VCaP (cell line): ENCODE measurements around the gene TOP2B.
A peak's percentile ranks its signal among the peaks of the same experiment; 100 is the strongest.

ENCODE experiments used
- H3K27ac ChIP-seq: fragments of 450-650 bp; 2 replicates; pipeline ENCODE4 v1.5.1; 2017
- TF ChIP-seq, protein P1 (sequence below): fragments of 450-650 bp; conservative IDR thresholded peaks from 2 replicates; pipeline ENCODE4 v1.5.1; 2017; ENCODE audit warnings: mild to moderate bottlenecking, moderate library complexity

TOP2B gene

DNA sequence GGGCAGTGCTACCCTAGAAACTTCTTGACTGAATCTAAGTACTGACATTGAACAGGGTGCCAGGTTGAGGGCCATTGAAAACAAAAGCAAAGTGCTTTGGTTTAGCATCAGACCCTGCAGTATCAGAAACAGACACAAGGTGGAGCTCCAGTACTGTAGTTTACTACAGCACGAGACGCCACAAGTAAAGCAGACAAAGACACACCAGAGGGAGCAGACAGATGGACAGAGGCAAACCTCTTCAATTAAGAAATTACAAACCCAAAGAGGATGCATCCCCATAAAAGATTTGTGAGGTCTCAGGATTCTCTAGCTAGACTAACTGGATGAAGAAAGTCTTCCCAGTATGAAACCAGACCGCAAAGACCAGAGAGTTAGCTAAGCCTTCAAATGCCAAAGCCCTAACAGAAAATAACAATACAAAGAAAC, 16.6 kb downstream of the TOP2B start:
- H3K27ac ChIP-seq: peak overlapping the region; percentile 27; the same call in 1 of the 2 replicates
- TF ChIP-seq, protein P1, sequence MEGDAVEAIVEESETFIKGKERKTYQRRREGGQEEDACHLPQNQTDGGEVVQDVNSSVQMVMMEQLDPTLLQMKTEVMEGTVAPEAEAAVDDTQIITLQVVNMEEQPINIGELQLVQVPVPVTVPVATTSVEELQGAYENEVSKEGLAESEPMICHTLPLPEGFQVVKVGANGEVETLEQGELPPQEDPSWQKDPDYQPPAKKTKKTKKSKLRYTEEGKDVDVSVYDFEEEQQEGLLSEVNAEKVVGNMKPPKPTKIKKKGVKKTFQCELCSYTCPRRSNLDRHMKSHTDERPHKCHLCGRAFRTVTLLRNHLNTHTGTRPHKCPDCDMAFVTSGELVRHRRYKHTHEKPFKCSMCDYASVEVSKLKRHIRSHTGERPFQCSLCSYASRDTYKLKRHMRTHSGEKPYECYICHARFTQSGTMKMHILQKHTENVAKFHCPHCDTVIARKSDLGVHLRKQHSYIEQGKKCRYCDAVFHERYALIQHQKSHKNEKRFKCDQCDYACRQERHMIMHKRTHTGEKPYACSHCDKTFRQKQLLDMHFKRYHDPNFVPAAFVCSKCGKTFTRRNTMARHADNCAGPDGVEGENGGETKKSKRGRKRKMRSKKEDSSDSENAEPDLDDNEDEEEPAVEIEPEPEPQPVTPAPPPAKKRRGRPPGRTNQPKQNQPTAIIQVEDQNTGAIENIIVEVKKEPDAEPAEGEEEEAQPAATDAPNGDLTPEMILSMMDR: peak; percentile 93

DNA sequence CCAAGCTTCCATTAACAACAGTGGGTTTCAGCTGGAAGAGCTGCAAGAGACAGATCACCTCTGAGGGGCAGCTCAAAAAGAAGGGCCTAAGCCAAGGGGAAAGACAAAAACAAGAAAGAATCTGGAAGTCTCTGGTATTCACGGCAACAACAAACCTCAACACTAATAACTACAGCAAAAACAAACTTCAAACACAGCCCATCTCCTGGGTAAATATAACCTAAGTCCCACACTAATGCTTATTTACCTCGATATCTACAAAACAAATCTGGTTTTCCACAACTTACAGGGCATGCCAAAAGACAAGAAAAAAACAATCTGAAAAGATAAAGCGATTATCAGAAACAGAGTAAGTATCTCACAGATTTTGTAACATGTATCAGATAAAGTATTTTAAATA, 29.7 kb downstream of the TOP2B start:
- no peak overlapping the region for H3K27ac ChIP-seq
- TF ChIP-seq, protein P1: no peak

DNA sequence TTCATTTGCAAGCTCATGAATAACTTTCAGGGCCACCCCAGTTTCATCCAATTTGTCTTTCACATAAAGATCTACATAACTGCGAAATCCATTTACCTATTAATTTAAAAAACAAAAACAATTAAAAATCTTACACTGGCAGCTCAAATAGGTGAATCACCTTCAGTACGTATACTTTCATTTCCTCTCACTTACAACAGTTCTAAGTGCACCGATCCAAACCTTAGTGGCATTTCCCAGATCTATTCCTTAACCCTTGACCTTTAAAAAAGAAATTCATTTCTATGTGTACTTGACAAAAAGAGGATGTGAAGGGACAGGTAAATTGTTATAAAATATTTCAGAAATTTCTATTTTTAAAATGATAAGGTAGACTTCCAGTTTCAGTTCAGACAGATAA, 30.8 kb downstream of the TOP2B start:
- H3K27ac ChIP-seq: no peak overlapping the region
- TF ChIP-seq, protein P1: no peak

DNA sequence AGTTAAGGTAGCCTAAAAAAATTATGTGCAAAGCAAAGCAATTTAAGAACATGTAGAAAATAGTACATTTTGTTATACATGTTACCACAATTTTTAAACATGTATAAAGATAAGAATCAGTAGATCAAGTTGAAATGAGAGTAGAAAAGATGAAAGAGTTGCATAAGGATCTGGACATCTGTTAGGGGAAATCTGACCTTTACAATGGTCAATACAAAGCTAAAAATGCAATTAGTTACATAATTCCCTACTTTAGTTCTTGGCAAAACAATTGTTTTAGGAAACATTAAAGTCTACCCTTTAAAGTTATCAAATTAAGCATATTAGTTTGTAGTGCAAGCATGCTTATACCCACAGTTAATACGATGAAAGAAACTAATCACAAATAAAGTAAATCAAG, 32.7 kb downstream of the TOP2B start:
- TF ChIP-seq, protein P1: no peak
- no peak overlapping the region for H3K27ac ChIP-seq

DNA sequence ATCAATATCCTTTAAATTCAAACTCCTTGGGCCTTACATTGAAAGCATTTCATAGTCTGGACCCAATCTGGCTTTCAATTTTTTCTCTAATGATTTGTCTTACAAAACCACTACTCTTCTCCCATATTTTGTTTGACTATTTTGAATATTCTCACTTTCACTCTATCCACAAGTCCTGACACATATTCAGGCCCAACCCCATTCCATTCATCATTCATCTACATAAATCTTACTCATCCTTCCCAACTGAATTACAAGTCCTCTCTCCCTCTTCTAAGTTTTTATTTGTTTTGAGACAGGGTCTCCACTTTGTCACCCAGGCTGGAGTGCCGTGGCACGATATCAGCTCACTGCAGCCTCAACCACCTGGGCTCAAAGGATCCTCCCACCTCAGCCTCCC, 43.6 kb downstream of the TOP2B start:
- TF ChIP-seq, protein P1: no peak
- no peak overlapping the region for H3K27ac ChIP-seq

DNA sequence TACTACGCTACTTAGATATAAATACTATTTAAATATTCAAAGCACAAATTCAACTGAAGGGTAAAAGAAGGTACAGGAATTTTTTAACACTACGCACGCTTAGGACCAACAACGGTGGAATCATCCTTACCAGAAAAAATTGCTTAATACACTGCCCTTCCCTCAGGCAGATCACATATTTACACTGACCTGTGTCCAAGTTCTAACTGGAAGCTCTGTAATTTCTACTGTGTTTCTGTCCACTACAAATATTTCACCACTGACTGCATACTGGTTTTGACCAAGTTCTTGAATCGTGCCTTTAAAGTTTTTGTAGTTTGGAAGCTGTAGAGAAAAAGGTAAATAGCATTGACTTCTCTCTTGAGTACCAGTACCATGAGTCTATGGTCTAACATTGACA, 44.2 kb downstream of the TOP2B start:
- H3K27ac ChIP-seq: no peak overlapping the region
- TF ChIP-seq, protein P1: no peak

DNA sequence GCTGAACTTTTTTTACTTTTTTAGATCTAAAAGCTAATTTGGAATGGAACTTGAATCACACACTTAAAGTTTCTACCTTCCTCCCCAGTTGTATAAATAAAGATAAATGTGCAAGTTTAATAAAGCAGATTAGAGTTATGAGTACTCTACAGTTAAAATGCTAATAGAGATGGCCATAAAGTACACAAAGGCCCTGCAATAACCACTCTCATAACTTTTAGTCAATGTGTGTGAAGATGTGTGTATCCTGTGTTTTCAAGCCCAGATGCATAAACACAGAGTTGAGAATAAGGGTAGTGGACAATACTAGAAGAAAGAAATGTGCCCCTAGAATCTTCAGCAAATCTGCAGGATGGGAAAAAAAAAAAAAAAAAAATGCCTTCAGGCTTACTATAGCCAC, 45.3 kb downstream of the TOP2B start:
- no peak overlapping the region for H3K27ac ChIP-seq
- TF ChIP-seq, protein P1: no peak

DNA sequence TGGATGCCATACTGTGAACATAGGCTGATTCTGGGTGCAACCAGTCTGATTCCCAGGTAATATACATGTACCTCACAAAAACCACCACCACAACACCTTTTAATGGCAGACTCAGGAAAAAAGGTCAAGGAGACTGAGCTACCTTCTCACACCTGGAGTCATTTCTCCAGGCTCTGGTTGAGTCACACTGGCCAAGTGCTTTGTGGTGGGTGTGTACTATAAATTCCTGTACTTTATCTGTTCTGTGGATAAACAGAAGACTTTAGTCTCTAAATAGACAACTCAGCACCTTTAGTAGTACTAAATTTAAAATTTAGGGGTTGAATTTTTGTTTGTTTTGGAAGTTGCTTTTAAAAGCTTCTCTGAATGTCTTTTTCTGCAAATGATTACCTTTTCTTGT, 46.7 kb downstream of the TOP2B start:
- no peak overlapping the region for H3K27ac ChIP-seq

More for the DNA sequence above, 46.7 kb downstream of the TOP2B start:
- TF ChIP-seq, protein P1: no peak
